HEK293T (cell line): ENCODE results near the gene SLN.
"Not testable (repeated sequence)": the region's sequence is repeated elsewhere in the genome, so short reads cannot be mapped to it uniquely, and the experiment has no call there.

Experiments
- CTCF ChIA-PET: fragments of 350-600 bp; formaldehyde crosslinking; extraction: SDS; loops from one replicate; lab custom pipeline; 2021; ENCODE audit warnings: antibody characterized with exemption, inconsistent platforms; lab: Yijun Ruan, JAX
- POLR2A ChIA-PET: fragments of 350-600 bp; formaldehyde crosslinking; extraction: SDS; loops from one replicate; lab custom pipeline; 2020; ENCODE audit warnings: antibody characterized with exemption, inconsistent platforms; lab: Yijun Ruan, JAX
- DNase-seq: peaks from one replicate; pipeline ENCODE4 v3.0.0; 2012; ENCODE audit warnings: mixed read lengths; ENCODE audit errors: extremely low spot score
- ARNT ChIP-seq: fragments of 450-650 bp; IDR thresholded peaks from 2 replicates; pipeline ENCODE4 v1.6.1; 2017; ENCODE audit warnings: mild to moderate bottlenecking
- BHLHE40 ChIP-seq: fragments of 450-650 bp; IDR thresholded peaks from 2 replicates; pipeline ENCODE4 v1.6.1; 2016; ENCODE audit warnings: mild to moderate bottlenecking, moderate library complexity, borderline replicate concordance
- CTBP1 ChIP-seq: fragments of 450-650 bp; IDR thresholded peaks from 2 replicates; pipeline ENCODE4 v1.6.1; 2016; ENCODE audit warnings: borderline replicate concordance
- ELF4 ChIP-seq: fragments of 450-650 bp; IDR thresholded peaks from 2 replicates; pipeline ENCODE4 v1.6.1; 2017; ENCODE audit warnings: antibody characterized with exemption
- FOXA1 ChIP-seq: fragments of 450-650 bp; IDR thresholded peaks from 2 replicates; pipeline ENCODE4 v1.6.1; 2016; ENCODE audit warnings: mild to moderate bottlenecking
- FOXK2 ChIP-seq: fragments of 450-650 bp; IDR thresholded peaks from 2 replicates; pipeline ENCODE4 v1.6.1; 2016; ENCODE audit warnings: mild to moderate bottlenecking
- FOXM1 ChIP-seq: fragments of 450-650 bp; IDR thresholded peaks from 2 replicates; pipeline ENCODE4 v1.6.1; 2017; ENCODE audit warnings: mild to moderate bottlenecking, borderline replicate concordance
- HDGF ChIP-seq: fragments of 450-650 bp; IDR thresholded peaks from 2 replicates; pipeline ENCODE4 v1.6.1; 2017; ENCODE audit warnings: antibody characterized with exemption, borderline replicate concordance
- L3MBTL2 ChIP-seq: fragments of 450-650 bp; conservative IDR thresholded peaks from 2 replicates; pipeline ENCODE4 v1.6.1; 2016; ENCODE audit warnings: mild to moderate bottlenecking
- LEF1 ChIP-seq: fragments of 450-650 bp; IDR thresholded peaks from 2 replicates; pipeline ENCODE4 v1.6.1; 2017; ENCODE audit warnings: mild to moderate bottlenecking, borderline replicate concordance
- NFRKB ChIP-seq: fragments of 450-650 bp; IDR thresholded peaks from 2 replicates; pipeline ENCODE4 v1.6.1; 2016; ENCODE audit warnings: mild to moderate bottlenecking, moderate library complexity
- SP1 ChIP-seq: fragments of 450-650 bp; IDR thresholded peaks from 2 replicates; pipeline ENCODE4 v1.6.1; 2017
- SUZ12 ChIP-seq: fragments of 450-650 bp; IDR thresholded peaks from 2 replicates; pipeline ENCODE4 v1.6.1; 2016; ENCODE audit warnings: mild to moderate bottlenecking
- TARDBP ChIP-seq: fragments of 450-650 bp; IDR thresholded peaks from 2 replicates; pipeline ENCODE4 v1.6.1; 2016
- ZNF384 ChIP-seq: fragments of 450-650 bp; IDR thresholded peaks from 2 replicates; pipeline ENCODE4 v1.6.1; 2016
- TF ChIP-seq, protein P1 (sequence below): fragments of 450-650 bp; IDR thresholded peaks from 2 replicates; pipeline ENCODE4 v1.6.1; 2016

The SLN gene

DNA sequence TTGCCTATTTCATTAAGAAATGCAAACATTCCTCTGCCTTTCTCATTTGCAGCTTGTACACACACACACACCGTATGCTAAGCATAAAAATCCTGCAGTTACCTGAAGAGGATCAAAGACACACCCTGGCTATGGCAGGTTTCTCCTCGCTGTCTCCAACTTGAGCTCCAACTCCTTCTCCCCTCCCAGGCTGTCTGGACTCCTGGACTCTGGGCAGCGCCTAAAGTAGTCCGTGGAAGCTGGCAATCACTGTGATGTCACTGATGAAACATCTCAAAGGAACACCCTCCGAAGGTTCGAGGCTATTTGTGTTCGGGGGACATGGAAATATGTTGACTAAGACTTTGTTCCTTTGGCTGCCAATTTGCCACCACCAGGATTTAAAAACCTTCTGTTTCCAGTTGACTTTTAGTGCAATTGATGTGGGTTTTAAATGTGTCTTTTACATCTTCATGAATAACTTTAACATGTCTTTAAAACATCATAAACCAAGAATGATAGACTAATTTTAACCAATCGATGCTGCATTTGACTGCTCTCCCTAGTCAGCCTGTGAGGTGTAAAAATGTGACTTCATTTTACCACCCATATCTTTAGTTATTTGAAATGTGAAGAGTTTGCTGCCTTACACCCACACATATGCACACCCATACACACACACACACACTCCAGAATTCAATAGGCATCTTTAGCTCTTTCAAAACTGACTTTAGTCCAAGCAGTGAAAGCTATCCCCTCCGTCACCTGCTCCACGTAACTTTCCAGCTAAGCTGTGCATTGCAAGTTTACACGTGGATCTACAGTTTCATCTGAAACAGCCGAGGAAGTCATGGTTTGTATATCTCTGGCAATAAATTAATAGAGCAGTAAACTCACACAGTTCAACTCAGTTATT, at the start of gene SLN:
TSS of gene SLN (minus strand) at position 196 of the 895 bp plus-strand sequence.
- POLR2A ChIA-PET, result no interaction called here
- TF ChIP-seq SUZ12 (no peak), ARNT (no peak), SP1 (no peak)
- no peak for DNase-seq
- CTCF ChIA-PET, result interaction anchor here (0.6 to 1.5 kb wide), 3 partner anchors 59 to 1092 kb away, joined by 3 to 5 read pairs (median 3); no protein-coding TSS in a partner anchor

DNA sequence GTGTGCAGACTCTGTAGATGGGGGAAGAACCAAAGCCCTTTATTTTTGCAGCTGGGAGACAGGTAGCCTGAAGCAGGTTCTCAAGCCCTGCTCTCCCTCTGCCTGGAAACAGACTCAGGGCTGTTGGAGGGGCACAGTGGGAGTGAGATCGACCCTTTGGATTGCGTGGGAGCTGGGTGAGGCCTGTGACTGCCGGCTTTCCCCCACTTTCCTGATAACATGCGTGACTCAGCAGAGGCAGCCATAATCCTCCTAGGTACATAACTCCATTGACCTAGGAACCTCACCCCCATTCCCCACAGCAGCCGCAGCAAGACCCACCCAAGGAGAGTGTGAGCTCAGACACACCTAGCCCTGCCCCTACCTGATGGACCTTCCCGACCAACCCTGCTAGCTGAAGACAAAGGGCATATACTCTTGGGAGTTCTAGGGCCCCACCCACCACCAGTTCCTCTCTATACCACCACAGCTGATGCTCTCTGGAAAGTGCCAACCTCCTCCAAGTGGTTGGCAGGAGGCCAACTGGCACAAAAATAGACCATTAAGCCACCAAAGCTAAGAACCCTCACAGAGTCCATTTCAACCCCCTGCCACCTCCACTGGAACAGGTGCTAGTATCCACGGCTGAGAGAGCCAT, 47.0 kb upstream of the SLN start:
- CTCF ChIA-PET, POLR2A ChIA-PET, DNase-seq: not testable (repeated sequence)

DNA sequence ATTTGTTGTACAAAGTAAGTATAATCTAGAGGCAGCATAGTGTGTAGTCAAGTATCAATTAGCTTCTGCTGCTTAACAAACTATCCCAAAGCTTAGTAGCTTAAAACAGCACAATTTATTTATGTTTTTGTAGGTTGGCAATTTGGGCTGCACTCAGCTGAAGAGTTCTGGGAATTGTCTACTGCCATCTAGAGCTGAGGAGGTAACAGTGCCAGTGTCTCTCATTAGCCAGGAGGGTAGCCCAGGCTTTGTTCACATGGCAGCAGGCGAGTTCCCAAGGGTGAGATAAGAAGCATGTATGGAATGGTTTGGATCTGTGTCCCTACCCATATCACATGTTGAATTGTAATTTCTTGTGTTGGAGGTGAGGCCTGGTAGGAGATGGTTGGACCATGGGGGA, 45.8 kb upstream of the SLN start:
- no peak for TF ChIP-seq LEF1
- TF ChIP-seq FOXK2, result no peak
- TF ChIP-seq ARNT, result no peak
- no peak for TF ChIP-seq SP1
- no peak for TF ChIP-seq L3MBTL2
- TF ChIP-seq, protein P1, sequence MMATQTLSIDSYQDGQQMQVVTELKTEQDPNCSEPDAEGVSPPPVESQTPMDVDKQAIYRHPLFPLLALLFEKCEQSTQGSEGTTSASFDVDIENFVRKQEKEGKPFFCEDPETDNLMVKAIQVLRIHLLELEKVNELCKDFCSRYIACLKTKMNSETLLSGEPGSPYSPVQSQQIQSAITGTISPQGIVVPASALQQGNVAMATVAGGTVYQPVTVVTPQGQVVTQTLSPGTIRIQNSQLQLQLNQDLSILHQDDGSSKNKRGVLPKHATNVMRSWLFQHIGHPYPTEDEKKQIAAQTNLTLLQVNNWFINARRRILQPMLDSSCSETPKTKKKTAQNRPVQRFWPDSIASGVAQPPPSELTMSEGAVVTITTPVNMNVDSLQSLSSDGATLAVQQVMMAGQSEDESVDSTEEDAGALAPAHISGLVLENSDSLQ, result no peak
- no peak for TF ChIP-seq FOXM1
- TF ChIP-seq BHLHE40, result no peak
- TF ChIP-seq ELF4, result no peak
- no peak for TF ChIP-seq ZNF384
- TF ChIP-seq TARDBP, result no peak
- no peak for TF ChIP-seq SUZ12
- TF ChIP-seq NFRKB, result no peak
- TF ChIP-seq CTBP1, result no peak
- no peak for TF ChIP-seq HDGF
- no peak for TF ChIP-seq FOXA1
- POLR2A ChIA-PET, result no interaction called here
- no peak for DNase-seq
- CTCF ChIA-PET, result no interaction called here

DNA sequence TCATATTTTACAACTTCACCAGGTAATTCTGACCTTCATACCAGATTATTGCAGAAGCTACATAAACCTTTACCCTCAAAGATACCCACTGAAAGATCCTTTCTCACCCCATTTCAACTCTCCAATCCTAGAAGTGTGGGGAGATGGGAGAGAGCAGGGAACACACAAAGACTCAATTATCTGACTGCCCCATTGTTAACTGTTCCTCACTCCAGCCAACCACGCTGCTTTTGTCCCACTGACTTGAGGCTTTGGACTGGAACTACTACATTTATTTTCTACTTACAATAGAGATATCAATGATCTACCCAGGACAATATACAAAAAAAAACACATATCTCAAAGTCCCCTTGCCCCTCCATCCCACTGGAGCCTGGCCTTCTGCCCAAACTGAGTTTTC, 44.7 kb upstream of the SLN start:
- DNase-seq, result no peak
- TF ChIP-seq ELF4 (no peak), FOXA1 (no peak), SP1 (no peak), SUZ12 (no peak), TARDBP (no peak), NFRKB (no peak), ZNF384 (no peak), FOXM1 (no peak), BHLHE40 (no peak), L3MBTL2 (no peak)
- ChIA-PET POLR2A (interaction anchor here (0.6 kb wide), 1 partner anchor 191 kb away, joined by 3 read pairs; the partner anchor contains the start of gene ALKBH8), CTCF (no interaction called here)

DNA sequence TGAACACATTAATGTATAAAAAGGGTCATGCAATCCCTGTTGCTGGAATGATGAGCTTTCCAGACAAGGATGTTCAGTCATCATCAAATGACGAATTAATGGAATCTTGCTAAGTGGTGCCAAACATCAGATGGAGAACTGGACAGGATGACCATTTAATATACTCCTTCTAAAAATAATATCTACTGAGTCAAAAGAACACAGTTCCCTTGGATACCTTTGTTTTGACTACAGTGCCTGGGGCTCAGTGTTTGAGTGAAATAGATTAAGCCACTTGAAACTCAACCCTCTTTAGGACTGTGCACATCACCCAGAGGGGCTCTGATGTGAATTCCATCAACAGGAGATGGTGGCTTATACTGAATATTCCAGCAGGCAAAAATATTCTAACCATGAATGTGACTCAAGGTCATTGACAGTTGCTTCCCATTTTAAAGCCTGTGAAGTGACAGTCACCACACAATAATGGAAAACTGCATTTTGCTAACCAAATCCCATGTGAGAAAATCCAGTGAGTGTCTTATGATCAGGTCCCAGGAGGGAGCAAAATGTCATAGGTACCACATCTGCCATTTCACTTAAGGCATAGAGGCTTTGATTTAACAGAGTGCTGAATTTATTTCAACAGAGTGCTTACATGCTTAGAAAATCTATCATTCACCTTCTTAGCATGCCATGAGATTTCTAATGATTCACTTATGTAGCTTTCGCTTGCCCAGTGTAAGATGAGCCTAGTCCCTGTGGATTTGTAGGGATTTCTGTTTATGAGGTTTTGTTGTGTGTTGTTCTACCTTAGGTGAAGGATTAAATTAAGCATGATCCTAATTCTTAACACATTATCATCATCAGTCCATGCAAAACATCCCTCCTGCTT, 41.3 kb upstream of the SLN start:
- TF ChIP-seq FOXK2, result no peak
- no peak for TF ChIP-seq LEF1
- TF ChIP-seq FOXA1, result no peak
- TF ChIP-seq SP1, result no peak
- no peak for TF ChIP-seq L3MBTL2
- TF ChIP-seq ARNT, result no peak
- no peak for TF ChIP-seq NFRKB
- no peak for TF ChIP-seq ZNF384
- no peak for TF ChIP-seq SUZ12
- TF ChIP-seq HDGF, result no peak
- TF ChIP-seq CTBP1, result no peak
- no peak for TF ChIP-seq BHLHE40
- no peak for TF ChIP-seq ELF4
- TF ChIP-seq FOXM1, result no peak
- TF ChIP-seq, protein P1, result no peak
- ChIA-PET CTCF (no interaction called here), POLR2A (no interaction called here)
- DNase-seq, result no peak

DNA sequence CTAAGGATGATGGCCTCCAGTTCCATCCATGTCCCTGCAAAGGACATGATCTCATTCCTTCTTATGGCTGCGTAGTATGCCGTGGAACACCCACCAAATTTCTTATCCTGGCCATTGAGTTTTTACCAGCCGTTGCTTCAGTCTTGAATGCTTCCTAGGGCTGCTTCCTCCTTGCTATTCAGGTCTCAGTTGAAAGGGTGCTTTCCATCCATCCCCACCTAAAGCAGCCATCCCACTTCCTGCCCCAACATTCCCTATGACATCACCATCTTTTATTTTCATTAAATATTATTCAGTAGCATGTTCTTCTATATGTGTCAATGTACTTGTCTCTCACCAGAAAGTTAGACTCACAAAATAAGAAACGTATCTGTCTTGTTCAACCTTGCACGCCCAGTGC, 40.7 kb upstream of the SLN start:
- no peak for DNase-seq
- TF ChIP-seq ZNF384 (no peak), BHLHE40 (no peak), ELF4 (no peak), LEF1 (no peak), NFRKB (no peak), L3MBTL2 (no peak), TARDBP (no peak), SP1 (no peak), HDGF (no peak), SUZ12 (no peak), FOXK2 (no peak), FOXA1 (no peak), ARNT (no peak), FOXM1 (no peak), CTBP1 (no peak)
- TF ChIP-seq, protein P1, result no peak
- POLR2A ChIA-PET, result no interaction called here
- CTCF ChIA-PET, result interaction anchor here (1.2 kb wide), 1 partner anchor 11 kb away, joined by 3 read pairs; no protein-coding TSS in a partner anchor
